ENCODE data around the gene SCN1B.
A peak's percentile ranks its signal among the peaks of the same experiment; 100 is the strongest.
"Not testable (repeated sequence)": the region's sequence is repeated elsewhere in the genome, so short reads cannot be mapped to it uniquely, and the experiment has no call there.

Gene SCN1B

GRCh38 chr19:35019144-35019543 lies 11.1 kb upstream of the SCN1B start:
- no peak for DNase-seq

- no peak for DNase-seq
These were observed 9.3 kb upstream of the SCN1B start for GRCh38 chr19:35021016-35021415.

GRCh38 chr19:35021596-35021995 lies 8.7 kb upstream of the SCN1B start:
- DNase-seq, result no peak

GRCh38 chr19:35022460-35022859 lies 7.8 kb upstream of the SCN1B start:
- no peak for DNase-seq

GRCh38 chr19:35023428-35023827 lies 6.8 kb upstream of the SCN1B start:
- DNase-seq, result no peak

- no peak for DNase-seq
These were observed 6.2 kb upstream of the SCN1B start for GRCh38 chr19:35024095-35024494.

GRCh38 chr19:35025969-35026368 lies 4.3 kb upstream of the SCN1B start:
- no peak for DNase-seq

GRCh38 chr19:35026418-35026817 lies 3.9 kb upstream of the SCN1B start:
- DNase-seq, result no peak

- DNase-seq, result no peak
These were observed 3.3 kb upstream of the SCN1B start for GRCh38 chr19:35027009-35027408.

- no peak for DNase-seq
These were observed 2.2 kb upstream of the SCN1B start for GRCh38 chr19:35027851-35028599.

GRCh38 chr19:35028600-35028885 lies 1.7 kb upstream of the SCN1B start:
- DNase-seq, result not testable (repeated sequence)

- not testable (repeated sequence) for DNase-seq
These were observed 964 bp upstream of the SCN1B start for GRCh38 chr19:35029275-35029736.

GRCh38 chr19:35029737-35030256 lies 473 bp upstream of the SCN1B start:
- peak; percentile 10 for DNase-seq

- DNase-seq, result no peak
These were observed 1.0 kb downstream of the SCN1B start for GRCh38 chr19:35031072-35031881.

- no peak for DNase-seq
These were observed 2.1 kb downstream of the SCN1B start for GRCh38 chr19:35032356-35032865.

GRCh38 chr19:35033067-35034004 lies 3.1 kb downstream of the SCN1B start:
- no peak for DNase-seq

GRCh38 chr19:35034005-35034502 lies 3.8 kb downstream of the SCN1B start:
- no peak for DNase-seq

- no peak for DNase-seq
These were observed 4.5 kb downstream of the SCN1B start for GRCh38 chr19:35034588-35035382.

- no peak for DNase-seq
These were observed 7.7 kb downstream of the SCN1B start for GRCh38 chr19:35037716-35038622.
